Measurements from ENCODE around the gene PXK. TPM values are rescaled to one million over a fixed set of nuclear protein-coding genes. Genes with fewer than 3 reads are reported as not detected.

Gene PXK
- polyA plus RNA-seq, 1 donor (not counting 4 experiments of a cell fraction or from before 2014, with no cell fraction given), result 12.2 TPM

GRCh38 chr3:58323529-58324390, 8.9 kb upstream of the PXK start:
- H4K20me1 ChIP-seq (ENCODE audit: control insufficient read depth, extremely low read depth, insufficient read depth, low read length), result no peaks in the 10 kb centered on the region
- DNase-seq (ENCODE audit: low read depth, low spot score) (no peak), FAIRE-seq (peak; percentile 36)
- H3K27me3 ChIP-seq (ENCODE audit: control insufficient read depth, extremely low read depth, insufficient read depth, low read length), result no peaks in the 10 kb centered on the region
- dilution Hi-C loops (cut with MboI; ENCODE audit: extremely low pct_ligation_motif_present, low sequenced_read_pairs), result no loop called here
- no peaks in the 10 kb centered on the region for H3K79me2 ChIP-seq (ENCODE audit: control insufficient read depth, insufficient read depth, low read length)
- peaks cover 17% of the 10 kb centered on the region for H3K4me1 ChIP-seq (ENCODE audit: control insufficient read depth, extremely low read depth, insufficient read depth, low read length)
- H3K4me2 ChIP-seq (ENCODE audit: control insufficient read depth, extremely low read depth, insufficient read depth, low read depth, low read length), result no peak overlapping the region
- no peak overlapping the region for H3K27ac ChIP-seq (ENCODE audit: control insufficient read depth, insufficient read depth, low read length)
- no peak overlapping the region for H3K4me3 ChIP-seq (ENCODE audit: control insufficient read depth in 2 of 3, extremely low read depth in 1 of 3, insufficient read depth in 2 of 3, low read depth in 1 of 3, low read length in 3 of 3)
- H2AFZ ChIP-seq (ENCODE audit: control insufficient read depth, low read length), result no peak overlapping the region
- no peaks in the 10 kb centered on the region for H3K9me3 ChIP-seq (ENCODE audit: control insufficient read depth, low read depth, low read length)
- no peak overlapping the region for H3K9ac ChIP-seq (ENCODE audit: control insufficient read depth, extremely low read depth, insufficient read depth, low read length)
- TF ChIP-seq, protein P1, sequence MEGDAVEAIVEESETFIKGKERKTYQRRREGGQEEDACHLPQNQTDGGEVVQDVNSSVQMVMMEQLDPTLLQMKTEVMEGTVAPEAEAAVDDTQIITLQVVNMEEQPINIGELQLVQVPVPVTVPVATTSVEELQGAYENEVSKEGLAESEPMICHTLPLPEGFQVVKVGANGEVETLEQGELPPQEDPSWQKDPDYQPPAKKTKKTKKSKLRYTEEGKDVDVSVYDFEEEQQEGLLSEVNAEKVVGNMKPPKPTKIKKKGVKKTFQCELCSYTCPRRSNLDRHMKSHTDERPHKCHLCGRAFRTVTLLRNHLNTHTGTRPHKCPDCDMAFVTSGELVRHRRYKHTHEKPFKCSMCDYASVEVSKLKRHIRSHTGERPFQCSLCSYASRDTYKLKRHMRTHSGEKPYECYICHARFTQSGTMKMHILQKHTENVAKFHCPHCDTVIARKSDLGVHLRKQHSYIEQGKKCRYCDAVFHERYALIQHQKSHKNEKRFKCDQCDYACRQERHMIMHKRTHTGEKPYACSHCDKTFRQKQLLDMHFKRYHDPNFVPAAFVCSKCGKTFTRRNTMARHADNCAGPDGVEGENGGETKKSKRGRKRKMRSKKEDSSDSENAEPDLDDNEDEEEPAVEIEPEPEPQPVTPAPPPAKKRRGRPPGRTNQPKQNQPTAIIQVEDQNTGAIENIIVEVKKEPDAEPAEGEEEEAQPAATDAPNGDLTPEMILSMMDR (optimal IDR thresholded peaks at IDR 0.05 in 1 of 3, IDR thresholded peaks at IDR 0.05 in 1 of 3, conservative IDR thresholded peaks at IDR 0.05 in 1 of 3; ENCODE audit: extremely low read depth in 1 of 3, insufficient read depth in 2 of 3, low read length in 3 of 3), result no peak
- no peak for TF ChIP-seq EZH2 (IDR thresholded peaks at IDR 0.05; ENCODE audit: low read length)
- no peaks in the 10 kb centered on the region for H3K9me1 ChIP-seq (ENCODE audit: control insufficient read depth, extremely low read depth, insufficient read depth, low read length)
- peaks cover 0 to 7% of the 10 kb centered on the region in 2 experiments for H3K36me3 ChIP-seq (ENCODE audit: control insufficient read depth in 2 of 2, extremely low read depth in 1 of 2, insufficient read depth in 2 of 2, low read length in 2 of 2)

DNA sequence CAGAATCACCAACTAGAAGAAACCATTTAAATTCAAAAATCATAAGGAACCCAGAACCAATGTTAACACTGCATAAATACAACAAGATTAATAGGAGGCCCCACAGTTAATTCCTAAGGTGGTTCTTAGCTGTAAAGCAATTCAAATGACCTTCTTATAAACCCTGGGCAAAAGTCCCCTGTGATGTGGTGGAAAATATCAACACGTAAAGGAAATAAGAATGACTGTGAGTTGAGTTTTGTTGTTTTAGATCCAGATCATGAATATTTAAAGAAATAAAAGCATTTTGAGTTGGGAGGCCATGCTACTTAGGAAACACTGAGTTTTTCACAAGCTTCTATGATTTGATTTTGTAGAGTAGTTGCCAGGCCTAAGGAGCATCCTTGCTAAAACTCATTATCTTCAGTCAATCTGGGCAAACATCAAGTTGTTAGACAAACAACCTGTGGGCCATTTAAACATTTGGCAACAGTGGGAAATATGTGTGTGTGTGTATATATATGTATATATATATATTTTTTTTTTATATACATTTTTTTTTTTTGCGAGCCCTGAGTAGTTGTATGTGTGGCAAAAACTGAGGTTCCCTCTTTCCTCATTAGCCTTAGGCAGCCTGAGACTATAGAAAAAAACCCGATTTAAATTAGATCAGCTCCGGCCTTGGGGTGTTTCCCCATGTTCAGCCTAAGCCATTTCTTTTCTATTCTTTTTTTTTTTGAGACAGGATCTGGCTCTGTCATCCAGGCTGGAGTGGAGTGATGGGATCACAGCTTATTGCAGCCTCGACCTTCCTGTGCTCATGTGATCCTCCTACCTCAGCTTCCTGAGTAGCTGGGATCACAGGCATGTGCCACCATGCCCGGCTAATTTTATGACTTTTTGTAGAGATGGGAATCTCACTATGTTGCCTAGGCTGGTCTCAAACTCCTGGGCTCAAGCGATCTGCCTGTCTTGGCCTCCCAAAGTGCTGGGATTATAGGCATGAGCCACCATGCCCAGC, 8.0 kb upstream of the PXK start:
- Histone ChIP-seq H3K9ac (ENCODE audit: control insufficient read depth, extremely low read depth, insufficient read depth, low read length) (no peak overlapping the region), H3K36me3 (ENCODE audit: control insufficient read depth in 2 of 2, extremely low read depth in 1 of 2, insufficient read depth in 2 of 2, low read length in 2 of 2) (peaks cover 0 to 7% of the 10 kb centered on the region in 2 experiments), H3K4me3 (ENCODE audit: control insufficient read depth in 2 of 3, extremely low read depth in 1 of 3, insufficient read depth in 2 of 3, low read depth in 1 of 3, low read length in 3 of 3) (no peak overlapping the region), H3K4me1 (ENCODE audit: control insufficient read depth, extremely low read depth, insufficient read depth, low read length) (peaks cover 17% of the 10 kb centered on the region), H2AFZ (ENCODE audit: control insufficient read depth, low read length) (no peak overlapping the region), H3K4me2 (ENCODE audit: control insufficient read depth, extremely low read depth, insufficient read depth, low read depth, low read length) (peak overlapping the region; percentile 22), H3K9me1 (ENCODE audit: control insufficient read depth, extremely low read depth, insufficient read depth, low read length) (no peaks in the 10 kb centered on the region), H3K9me3 (ENCODE audit: control insufficient read depth, low read depth, low read length) (no peaks in the 10 kb centered on the region), H3K27me3 (ENCODE audit: control insufficient read depth, extremely low read depth, insufficient read depth, low read length) (no peaks in the 10 kb centered on the region), H3K79me2 (ENCODE audit: control insufficient read depth, insufficient read depth, low read length) (no peaks in the 10 kb centered on the region), H4K20me1 (ENCODE audit: control insufficient read depth, extremely low read depth, insufficient read depth, low read length) (no peaks in the 10 kb centered on the region), H3K27ac (ENCODE audit: control insufficient read depth, insufficient read depth, low read length) (peak overlapping the region; percentile 6)
- DNase-seq (ENCODE audit: low read depth, low spot score), result no peak
- TF ChIP-seq EZH2 (IDR thresholded peaks at IDR 0.05; ENCODE audit: low read length), result no peak
- TF ChIP-seq, protein P1 (optimal IDR thresholded peaks at IDR 0.05 in 1 of 3, IDR thresholded peaks at IDR 0.05 in 1 of 3, conservative IDR thresholded peaks at IDR 0.05 in 1 of 3; ENCODE audit: extremely low read depth in 1 of 3, insufficient read depth in 2 of 3, low read length in 3 of 3), result no peak
- dilution Hi-C loops (cut with MboI; ENCODE audit: extremely low pct_ligation_motif_present, low sequenced_read_pairs), result no loop called here
- FAIRE-seq, result peak; percentile 56

All from keratinocyte (primary cell).